Thyroid gland (tissue), 4 donors: ENCODE measurements around the gene KCNE4. TPM values are rescaled to one million over a fixed set of nuclear protein-coding genes. Genes with fewer than 3 reads are reported as not detected.

Experiments
- DNase-seq, 2 donors: peaks; one replicate each; pipeline ENCODE4 v3.0.0-alpha.2; 2019
- H3K27ac ChIP-seq, 3 donors: fragments of 200-600 bp; sonication (generic); 1 replicate in 2 of 3; 2 replicates in 1 of 3; pipeline ENCODE4 v1.5.1; 2016 to 2019; ENCODE audit warnings: mild to moderate bottlenecking in 1 of 3, moderate library complexity in 1 of 3
- H3K27me3 ChIP-seq: fragments of 200-600 bp; sonication (generic); one replicate; pipeline ENCODE4 v1.5.1; 2019
- H3K36me3 ChIP-seq, 2 donors: fragments of 200-600 bp; sonication (generic); one replicate each; pipeline ENCODE4 v1.5.1; 2016 to 2019
- H3K4me1 ChIP-seq, 2 donors: fragments of 200-600 bp; sonication (generic); one replicate each; pipeline ENCODE4 v1.5.1; 2017 to 2019
- H3K4me3 ChIP-seq, 3 donors: fragments of 200-600 bp; sonication (generic); replicated peaks in 1 of 3; 1 replicate in 2 of 3; 2 replicates in 1 of 3; pipeline ENCODE4 v1.5.1; 2016; ENCODE audit warnings: mild to moderate bottlenecking in 1 of 3
- H3K9me3 ChIP-seq: fragments of 200-600 bp; sonication (generic); one replicate; pipeline ENCODE4 v1.5.1; 2017
- CTCF ChIP-seq, 6 experiments: fragments of 200-600 bp in 3 of 6; fragments of 450-650 bp in 3 of 6; sonication (generic) in 3 of 6; IDR thresholded peaks; one replicate each; pipeline ENCODE4 v1.5.1; 2016 to 2019; ENCODE audit warnings: antibody characterized with exemption in 6 of 6, mild to moderate bottlenecking in 2 of 6, inconsistent platforms in 1 of 6, moderate library complexity in 1 of 6
- POLR2A ChIP-seq, 2 donors: fragments of 450-650 bp; IDR thresholded peaks; one replicate each; pipeline ENCODE4 v1.6.1; 2017; ENCODE audit warnings: antibody characterized with exemption in 2 of 2, mild to moderate bottlenecking in 2 of 2, moderate library complexity in 1 of 2
- WGBS, 2 donors: methylation state at CpG; one replicate each; pipeline ENCODE4 v1.1.5; 2017; 5-methylcytosine and 5-hydroxymethylcytosine counted together
- intact Hi-C: fragments of 100-400 bp; cut with DNase I; formaldehyde crosslinking; loops from one replicate; pipeline ENCODE4 v1.15.1; 2023
- total RNA-seq, 4 donors: library from RNA; depleted of rRNA; stranded (reverse); fragments of >200 nt; gene quantifications; one replicate each; pipeline ENCODE4 v1.2.3, GENCODE V29; 2016

Gene KCNE4
- total RNA-seq, 4 donors from 2014 or later: 7.8 to 19.6 (median 18.4) TPM

- Histone ChIP-seq H3K27ac (no peak overlapping the region), H3K9me3 (no peaks in the 10 kb centered on the region), H3K27me3 (no peaks in the 10 kb centered on the region), H3K4me1 (no peaks in the 10 kb centered on the region), H3K4me3 (no peak overlapping the region), H3K36me3 (no peaks in the 10 kb centered on the region)
- intact Hi-C loops: no loop called here
- TF ChIP-seq POLR2A (IDR thresholded peaks at IDR 0.05) (no peak), CTCF (IDR thresholded peaks at IDR 0.05) (no peak)
- WGBS, 2 donors: 82 to 91% methylated on average over 3 of the region's 3 CpGs
- no peak for DNase-seq
Measured at GRCh38 chr2:223069465-223069864, 17.5 kb downstream of the KCNE4 start.

GRCh38 chr2:223069988-223070387 is 18.0 kb downstream of the KCNE4 start:
- no peak for TF ChIP-seq CTCF (IDR thresholded peaks at IDR 0.05)
- TF ChIP-seq POLR2A (IDR thresholded peaks at IDR 0.05): no peak
- Histone ChIP-seq H3K4me1 (no peaks in the 10 kb centered on the region), H3K9me3 (no peaks in the 10 kb centered on the region), H3K27ac (no peak overlapping the region), H3K4me3 (no peak overlapping the region), H3K36me3 (no peaks in the 10 kb centered on the region), H3K27me3 (no peaks in the 10 kb centered on the region)
- intact Hi-C loops: no loop called here
- no peak for DNase-seq
- WGBS, 2 donors: 95% methylated on average over 1 of the region's 1 CpG

- no peaks in the 10 kb centered on the region for H3K9me3 ChIP-seq
- DNase-seq: no peak
- no peak for TF ChIP-seq CTCF (IDR thresholded peaks at IDR 0.05)
- no peak for TF ChIP-seq POLR2A (IDR thresholded peaks at IDR 0.05)
- no peaks in the 10 kb centered on the region for H3K36me3 ChIP-seq
- no peaks in the 10 kb centered on the region for H3K4me1 ChIP-seq
- H3K4me3 ChIP-seq: no peak overlapping the region
- no peaks in the 10 kb centered on the region for H3K27me3 ChIP-seq
- intact Hi-C loops: no loop called here
- H3K27ac ChIP-seq: no peak overlapping the region
- 79 to 86% methylated on average over 4 of the region's 4 CpGs for WGBS, 2 donors
Measured at GRCh38 chr2:223071139-223071538, 19.1 kb downstream of the KCNE4 start.

GRCh38 chr2:223072826-223073225 is 20.8 kb downstream of the KCNE4 start:
- H3K27ac ChIP-seq: no peak overlapping the region
- no peaks in the 10 kb centered on the region for H3K9me3 ChIP-seq
- DNase-seq: no peak

More at GRCh38 chr2:223072826-223073225, 20.8 kb downstream of the KCNE4 start:
- Histone ChIP-seq H3K4me3 (no peak overlapping the region), H3K36me3 (no peaks in the 10 kb centered on the region), H3K27me3 (no peaks in the 10 kb centered on the region), H3K4me1 (no peaks in the 10 kb centered on the region)
- no peak for TF ChIP-seq CTCF (IDR thresholded peaks at IDR 0.05)
- no peak for TF ChIP-seq POLR2A (IDR thresholded peaks at IDR 0.05)
- intact Hi-C loops: no loop called here
- WGBS, 2 donors: 87 to 93% methylated on average over 3 of the region's 3 CpGs
